ENCODE results near the gene PLA2G12A. TPM values are rescaled to one million over a fixed set of nuclear protein-coding genes. Genes with fewer than 3 reads are reported as not detected.

PLA2G12A gene
- total RNA-seq, 1 experiment from 2014 or later: 37.9 TPM

DNA sequence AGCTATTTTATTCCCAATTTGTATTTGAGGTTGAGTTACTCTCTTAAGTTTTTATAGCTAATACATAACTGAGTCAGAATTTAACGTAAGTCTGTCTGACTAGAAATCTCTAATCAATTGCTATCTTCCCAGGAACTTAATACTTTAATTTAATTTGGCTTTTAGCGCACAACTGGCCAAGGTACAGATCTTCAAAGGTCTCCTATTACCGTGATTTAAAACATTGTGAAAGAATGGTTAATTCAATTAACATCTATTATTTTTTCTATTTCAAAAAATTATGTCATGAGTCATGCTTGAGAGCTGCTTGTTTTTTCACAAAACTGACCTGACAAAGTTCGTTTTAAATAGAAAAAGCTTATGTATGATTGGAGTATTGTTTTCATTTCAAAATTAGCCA is 22.0 kb upstream of the PLA2G12A start:
- H3K9ac ChIP-seq (ENCODE audit: low read length): no peak overlapping the region
- CTCF ChIA-PET: no interaction called here
- intact Hi-C loops (cut with micrococcal nuclease): no loop called here
- no peaks in the 10 kb centered on the region for H3K9me2 ChIP-seq (ENCODE audit: insufficient read depth)
- H3K27me3 ChIP-seq (ENCODE audit: insufficient read depth, low read length): no peaks in the 10 kb centered on the region
- TF ChIP-seq CBX3 (IDR thresholded peaks at IDR 0.05; ENCODE audit: low read depth): no peak
- no peak for TF ChIP-seq POLR2AphosphoS5 (IDR thresholded peaks at IDR 0.05; ENCODE audit: low read depth, low read length)
- no peak for TF ChIP-seq ZBTB33 (IDR thresholded peaks at IDR 0.05; ENCODE audit: extremely low read depth, insufficient replicate concordance, low read length)
- no peak for TF ChIP-seq TCF7L2 (IDR thresholded peaks at IDR 0.05; ENCODE audit: borderline replicate concordance, extremely low read depth, insufficient read depth, insufficient read length)
- no peak for TF ChIP-seq FOSL1 (IDR thresholded peaks at IDR 0.05; ENCODE audit: low read depth)
- no peak for TF ChIP-seq EZH2phosphoT487 (IDR thresholded peaks at IDR 0.05; ENCODE audit: borderline replicate concordance)
- TF ChIP-seq CEBPB (IDR thresholded peaks at IDR 0.05; ENCODE audit: low read depth): no peak
- TF ChIP-seq, protein P1, sequence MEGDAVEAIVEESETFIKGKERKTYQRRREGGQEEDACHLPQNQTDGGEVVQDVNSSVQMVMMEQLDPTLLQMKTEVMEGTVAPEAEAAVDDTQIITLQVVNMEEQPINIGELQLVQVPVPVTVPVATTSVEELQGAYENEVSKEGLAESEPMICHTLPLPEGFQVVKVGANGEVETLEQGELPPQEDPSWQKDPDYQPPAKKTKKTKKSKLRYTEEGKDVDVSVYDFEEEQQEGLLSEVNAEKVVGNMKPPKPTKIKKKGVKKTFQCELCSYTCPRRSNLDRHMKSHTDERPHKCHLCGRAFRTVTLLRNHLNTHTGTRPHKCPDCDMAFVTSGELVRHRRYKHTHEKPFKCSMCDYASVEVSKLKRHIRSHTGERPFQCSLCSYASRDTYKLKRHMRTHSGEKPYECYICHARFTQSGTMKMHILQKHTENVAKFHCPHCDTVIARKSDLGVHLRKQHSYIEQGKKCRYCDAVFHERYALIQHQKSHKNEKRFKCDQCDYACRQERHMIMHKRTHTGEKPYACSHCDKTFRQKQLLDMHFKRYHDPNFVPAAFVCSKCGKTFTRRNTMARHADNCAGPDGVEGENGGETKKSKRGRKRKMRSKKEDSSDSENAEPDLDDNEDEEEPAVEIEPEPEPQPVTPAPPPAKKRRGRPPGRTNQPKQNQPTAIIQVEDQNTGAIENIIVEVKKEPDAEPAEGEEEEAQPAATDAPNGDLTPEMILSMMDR (IDR thresholded peaks at IDR 0.05 in 2 of 3, conservative IDR thresholded peaks at IDR 0.05 in 1 of 3; ENCODE audit: borderline replicate concordance in 1 of 3, insufficient read depth in 1 of 3, low read depth in 2 of 3, low read length in 2 of 3): no peak
- no peak for TF ChIP-seq SRF (IDR thresholded peaks at IDR 0.05; ENCODE audit: low read depth)
- TF ChIP-seq, protein P2, sequence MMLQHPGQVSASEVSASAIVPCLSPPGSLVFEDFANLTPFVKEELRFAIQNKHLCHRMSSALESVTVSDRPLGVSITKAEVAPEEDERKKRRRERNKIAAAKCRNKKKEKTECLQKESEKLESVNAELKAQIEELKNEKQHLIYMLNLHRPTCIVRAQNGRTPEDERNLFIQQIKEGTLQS (IDR thresholded peaks at IDR 0.05): no peak
- TF ChIP-seq EZH2 (IDR thresholded peaks at IDR 0.05): no peak
- no peak for TF ChIP-seq JUND (IDR thresholded peaks at IDR 0.05)
- no peak for TF ChIP-seq ELF1 (IDR thresholded peaks at IDR 0.05; ENCODE audit: borderline replicate concordance, low read depth)
- TF ChIP-seq SP1 (IDR thresholded peaks at IDR 0.05; ENCODE audit: low read depth): no peak
- no peak for TF ChIP-seq ZNF274 (IDR thresholded peaks at IDR 0.05; ENCODE audit: low read depth, low read length)
- TF ChIP-seq POLR2A (IDR thresholded peaks at IDR 0.05; ENCODE audit: borderline replicate concordance, extremely low read depth, insufficient read depth, insufficient read length): no peak
- no peaks in the 10 kb centered on the region for H3K36me3 ChIP-seq (ENCODE audit: control insufficient read depth in 1 of 2, insufficient read depth in 2 of 2, low read length in 2 of 2)
- ATAC-seq (no peak), DNase-seq (ENCODE audit: low read depth, low spot score) (no peak)
- RAD21 ChIA-PET (ENCODE audit: low non-redundant PET in 1 of 2, low total read pairs in 2 of 2, uncharacterized antibody in 2 of 2, unreplicated experiment in 2 of 2): no interaction called here
- peak overlapping the region; percentile 86 for H2AFZ ChIP-seq (ENCODE audit: low read depth, low read length, poor library complexity, severe bottlenecking)
- H3K9me3 ChIP-seq (ENCODE audit: control insufficient read depth in 1 of 2, insufficient read depth in 1 of 2, low read depth in 1 of 2, low read length in 2 of 2): no peaks in the 10 kb centered on the region
- no peaks in the 10 kb centered on the region for H3K4me1 ChIP-seq (ENCODE audit: control insufficient read depth in 1 of 2, insufficient read depth in 2 of 2, low read length in 2 of 2)
- H3K4me3 ChIP-seq (replicated peaks in 1 of 2; ENCODE audit: low read depth in 1 of 2, low read length in 2 of 2): no peak overlapping the region
- BruUV-seq (replicated peaks): no TSS peak
- no peaks in the 10 kb centered on the region; the same call in 1 of the 2 replicates for H4K20me1 ChIP-seq (ENCODE audit: insufficient read depth)
- H3K4me2 ChIP-seq (ENCODE audit: low read length): no peak overlapping the region
- POLR2A ChIA-PET: no interaction called here
- H3K27ac ChIP-seq (ENCODE audit: low read depth, low read length): no peak overlapping the region
- no peaks in the 10 kb centered on the region for H3K79me2 ChIP-seq (ENCODE audit: insufficient read depth, low read length)

All from HCT116 (cell line).